ENCODE results near the gene FN3KRP.

DNA sequence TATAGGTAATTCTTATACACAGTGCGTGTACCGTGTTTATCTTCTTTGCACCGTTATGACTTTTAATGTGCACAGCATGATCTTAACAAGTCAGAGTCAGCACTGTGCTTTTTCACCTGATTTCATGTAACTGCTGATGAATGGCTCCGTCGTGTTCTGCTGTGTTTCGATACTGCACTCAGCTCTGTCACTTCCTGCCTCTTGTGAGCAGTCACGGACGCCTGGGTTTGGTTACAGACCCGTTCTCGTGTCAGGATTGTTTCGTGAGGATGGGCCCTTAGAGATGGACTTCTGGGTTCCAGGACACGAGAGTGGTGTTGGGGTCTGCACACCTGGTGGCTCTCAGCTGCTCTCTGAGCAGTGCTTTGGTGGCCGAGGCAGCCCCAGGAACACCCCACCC is 59.9 kb downstream of the FN3KRP start:
- TF ChIP-seq POLR2A (IDR thresholded peaks at IDR 0.05) (no peak), POLR2AphosphoS5 (IDR thresholded peaks at IDR 0.05) (no peak)
- TF ChIP-seq, protein P1, sequence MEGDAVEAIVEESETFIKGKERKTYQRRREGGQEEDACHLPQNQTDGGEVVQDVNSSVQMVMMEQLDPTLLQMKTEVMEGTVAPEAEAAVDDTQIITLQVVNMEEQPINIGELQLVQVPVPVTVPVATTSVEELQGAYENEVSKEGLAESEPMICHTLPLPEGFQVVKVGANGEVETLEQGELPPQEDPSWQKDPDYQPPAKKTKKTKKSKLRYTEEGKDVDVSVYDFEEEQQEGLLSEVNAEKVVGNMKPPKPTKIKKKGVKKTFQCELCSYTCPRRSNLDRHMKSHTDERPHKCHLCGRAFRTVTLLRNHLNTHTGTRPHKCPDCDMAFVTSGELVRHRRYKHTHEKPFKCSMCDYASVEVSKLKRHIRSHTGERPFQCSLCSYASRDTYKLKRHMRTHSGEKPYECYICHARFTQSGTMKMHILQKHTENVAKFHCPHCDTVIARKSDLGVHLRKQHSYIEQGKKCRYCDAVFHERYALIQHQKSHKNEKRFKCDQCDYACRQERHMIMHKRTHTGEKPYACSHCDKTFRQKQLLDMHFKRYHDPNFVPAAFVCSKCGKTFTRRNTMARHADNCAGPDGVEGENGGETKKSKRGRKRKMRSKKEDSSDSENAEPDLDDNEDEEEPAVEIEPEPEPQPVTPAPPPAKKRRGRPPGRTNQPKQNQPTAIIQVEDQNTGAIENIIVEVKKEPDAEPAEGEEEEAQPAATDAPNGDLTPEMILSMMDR (IDR thresholded peaks at IDR 0.05), result no peak
